Ishikawa (cell line): ENCODE results near the gene TNIP2.

Source experiments
- CEBPB ChIP-seq: IDR thresholded peaks from 2 replicates; pipeline ENCODE4 v1.6.1; 2012
- CREB1 ChIP-seq: IDR thresholded peaks from 2 replicates; pipeline ENCODE4 v1.6.1; 2012; ENCODE audit warnings: low read depth
- EGR1 ChIP-seq: IDR thresholded peaks from 2 replicates; pipeline ENCODE4 v1.6.1; 2012
- EP300 ChIP-seq: IDR thresholded peaks from 2 replicates; pipeline ENCODE4 v1.6.1; 2012; ENCODE audit warnings: borderline replicate concordance
- FOXM1 ChIP-seq: IDR thresholded peaks from 2 replicates; pipeline ENCODE4 v1.6.1; 2012; ENCODE audit warnings: low read depth, borderline replicate concordance
- NFIC ChIP-seq: IDR thresholded peaks from 2 replicates; pipeline ENCODE4 v1.6.1; 2012
- RAD21 ChIP-seq: IDR thresholded peaks from 2 replicates; pipeline ENCODE4 v1.6.1; 2012; ENCODE audit warnings: low read depth
- REST ChIP-seq: IDR thresholded peaks from 2 replicates; pipeline ENCODE4 v1.6.1; 2012; ENCODE audit warnings: low read depth, mild to moderate bottlenecking
- TAF1 ChIP-seq: IDR thresholded peaks from 2 replicates; pipeline ENCODE4 v1.6.1; 2012; ENCODE audit warnings: low read depth, mild to moderate bottlenecking
- TCF12 ChIP-seq: IDR thresholded peaks from 2 replicates; pipeline ENCODE4 v1.6.1; 2012; ENCODE audit warnings: low read depth
- TEAD4 ChIP-seq: IDR thresholded peaks from 2 replicates; pipeline ENCODE4 v1.6.1; 2012
- USF1 ChIP-seq: IDR thresholded peaks from 2 replicates; pipeline ENCODE4 v1.6.1; 2012
- YY1 ChIP-seq: IDR thresholded peaks from 2 replicates; pipeline ENCODE4 v1.6.1; 2012; ENCODE audit warnings: low read depth
- ZBTB7A ChIP-seq: IDR thresholded peaks from 2 replicates; pipeline ENCODE4 v1.6.1; 2012; ENCODE audit warnings: low read depth
- TF ChIP-seq, protein P1 (sequence below): IDR thresholded peaks from 2 replicates; pipeline ENCODE4 v1.6.1; 2012

The TNIP2 gene

DNA sequence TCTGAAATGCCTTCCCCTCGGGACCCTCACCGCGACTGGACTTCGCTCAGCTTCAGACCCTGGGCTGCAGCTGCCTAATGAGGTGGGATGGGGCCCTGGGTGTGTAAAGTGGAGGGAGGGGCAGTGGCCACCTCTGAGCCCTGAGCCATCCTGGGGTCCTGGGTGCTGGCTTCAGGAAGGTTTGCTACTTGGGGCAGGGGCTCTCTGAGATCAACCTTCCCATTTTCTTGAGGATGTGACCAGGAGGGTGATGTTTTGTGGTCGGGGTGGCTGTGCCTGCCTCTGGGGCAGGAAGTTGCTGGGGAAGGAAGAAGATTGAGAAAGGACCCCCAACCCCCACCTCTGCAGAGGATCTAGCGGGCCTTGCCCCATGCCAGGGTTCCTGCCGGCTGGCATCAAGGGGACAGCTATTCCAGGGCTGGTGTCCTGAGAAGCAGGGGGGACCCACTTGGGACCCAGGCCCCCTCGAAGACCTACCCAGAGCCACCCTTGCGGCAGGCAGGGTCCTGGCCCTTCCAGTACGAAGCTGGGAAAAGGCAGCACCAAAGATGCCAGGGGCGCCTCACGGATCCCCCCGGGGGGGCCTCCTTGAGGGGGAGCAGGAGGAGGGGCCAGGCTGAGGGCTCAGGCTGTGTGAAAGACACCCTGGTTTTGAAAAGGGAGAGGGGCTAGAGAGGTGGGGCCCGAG is 43.2 kb upstream of the TNIP2 start:
- TF ChIP-seq ZBTB7A (no peak), CEBPB (no peak), EGR1 (no peak), TCF12 (no peak), FOXM1 (no peak), EP300 (no peak), RAD21 (no peak)
- TF ChIP-seq, protein P1, sequence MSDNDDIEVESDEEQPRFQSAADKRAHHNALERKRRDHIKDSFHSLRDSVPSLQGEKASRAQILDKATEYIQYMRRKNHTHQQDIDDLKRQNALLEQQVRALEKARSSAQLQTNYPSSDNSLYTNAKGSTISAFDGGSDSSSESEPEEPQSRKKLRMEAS, result no peak

- TF ChIP-seq RAD21 (no peak), CEBPB (no peak), TAF1 (no peak), REST (no peak), TCF12 (no peak), EGR1 (no peak), CREB1 (no peak), FOXM1 (no peak), NFIC (no peak), YY1 (no peak), USF1 (peak; percentile 35; the same call in 1 of the 2 replicates), ZBTB7A (no peak), TEAD4 (no peak), EP300 (no peak)
- TF ChIP-seq, protein P1, result peak; percentile 39; the same call in 1 of the 2 replicates
Observed at GRCh38 chr4:2798399-2799223, 42.5 kb upstream of the TNIP2 start.

- TF ChIP-seq, protein P1, result no peak
- TF ChIP-seq FOXM1 (no peak), CREB1 (no peak), TAF1 (no peak), REST (no peak), TCF12 (no peak), EGR1 (no peak), NFIC (no peak), TEAD4 (no peak), CEBPB (no peak), YY1 (no peak), USF1 (no peak)
Observed at GRCh38 chr4:2797545-2798305, 41.6 kb upstream of the TNIP2 start.

GRCh38 chr4:2796849-2797544 is 40.9 kb upstream of the TNIP2 start:
- TF ChIP-seq CREB1 (no peak), EP300 (no peak), ZBTB7A (0 out of 2 replicates have a peak, but pooled peaks have one; percentile 9), TEAD4 (no peak), NFIC (no peak)
